Heart right ventricle (tissue), 16 donors: Measurements from ENCODE around the gene MEGF10. TPM values are rescaled to one million over a fixed set of nuclear protein-coding genes. Genes with fewer than 3 reads are reported as not detected.

Source experiments
- ATAC-seq, 8 donors: fragments of 200-7000 bp; cut with Tn5 transposase; one replicate each; pipeline ENCODE4 v1.9.1; 2020; ENCODE audit warnings: mild to moderate bottlenecking in 8 of 8, moderate library complexity in 8 of 8, moderate number of reproducible peaks in 1 of 8
- DNase-seq, 2 donors: peaks; one replicate each; pipeline ENCODE4 v3.0.0-alpha.2; 2020
- H3K27ac ChIP-seq, 10 donors: fragments of 200-600 bp; sonication (generic) in 2 of 10; one replicate each; pipeline versions ENCODE4 v1.5.0 to v1.8.0; 2020 to 2022; ENCODE audit warnings: mild to moderate bottlenecking in 3 of 10
- H3K27me3 ChIP-seq, 7 donors: fragments of 200-600 bp; one replicate each; pipeline ENCODE4 v1.8.0; 2021 to 2022; ENCODE audit warnings: mild to moderate bottlenecking in 2 of 7
- H3K36me3 ChIP-seq, 9 donors: fragments of 200-600 bp; sonication (generic) in 1 of 9; one replicate each; pipeline versions ENCODE4 v1.5.0 to v1.8.0; 2020 to 2022; ENCODE audit warnings: mild to moderate bottlenecking in 2 of 9
- H3K4me1 ChIP-seq, 9 donors: fragments of 200-600 bp; sonication (generic) in 1 of 9; one replicate each; pipeline versions ENCODE4 v1.5.0 to v1.8.0; 2020 to 2022; ENCODE audit warnings: mild to moderate bottlenecking in 4 of 9
- H3K4me3 ChIP-seq, 10 donors: fragments of 200-600 bp; sonication (generic) in 2 of 10; one replicate each; pipeline versions ENCODE4 v1.5.0 to v1.8.0; 2020 to 2022; ENCODE audit warnings: mild to moderate bottlenecking in 7 of 10, moderate library complexity in 2 of 10
- H3K9me3 ChIP-seq, 11 donors: fragments of 200-600 bp in 10 of 11; sonication (generic) in 2 of 11; one replicate each; pipeline versions ENCODE4 v1.5.0 to v1.8.0; 2013 to 2022; ENCODE audit warnings: mild to moderate bottlenecking in 2 of 11, control low read depth in 1 of 11, moderate library complexity in 1 of 11
- WGBS, 2 donors: extraction: QIAGEN DNeasy Blood & Tissue Kit; methylation state at CpG; one replicate each; pipeline ENCODE4 v1.1.7; 2013; ENCODE audit warnings: inconsistent platforms in 1 of 2; 5-methylcytosine and 5-hydroxymethylcytosine counted together
- intact Hi-C, 10 donors: fragments of 100-400 bp; cut with DNase I; formaldehyde crosslinking; loops; one replicate each; pipeline versions ENCODE4 v1.11.1 to v1.14.2; 2022
- polyA plus RNA-seq, 2 donors: library from polyadenylated mRNA; stranded (reverse); fragments of 200-250 nt; gene quantifications; one replicate each; pipeline ENCODE4 v1.2.3, GENCODE V29; 2013
- total RNA-seq, 10 donors: library from RNA; stranded (reverse); fragmentation: NEBNext Ultra II Directional in 3 of 10; extraction: Animal tissue kit (Norgen Biotek cat#: 25700) in 3 of 10; gene quantifications; one replicate each; pipeline versions ENCODE4 v1.2.1 to v1.2.4, GENCODE V29; 2021 to 2023
- TF ChIP-seq, protein P1 (sequence below), 9 donors: fragments of 200-600 bp; sonication (generic) in 2 of 9; IDR thresholded peaks; one replicate each; pipeline versions ENCODE4 v1.5.0 to v1.8.0; 2021 to 2022; ENCODE audit warnings: antibody characterized with exemption in 9 of 9, mild to moderate bottlenecking in 5 of 9, moderate library complexity in 1 of 9
- donor health status: Arrhythmogenic right ventricular cardiomyopathy.
- donor health status: ischemic (EF 13 %, LVEDD 7.1; RV severe dilation, severe dysfunction).
- donor health status: healthy with polysubstance abuse.
- donor health status: DM: no; HTN: yes; CAD: no.
- donor health status: DM: no; HTN: no; CAD: no.
- donor health status: ischemic (EF 25% LVEDD 6.9; RV normal size, moderate dysfunction).
- donor health status: ischemic (EF 25% LVEDD 5.7; RV mildly dilated, moderate dysfunction).
- donor health status: healthy.
- donor health status: DM: yes; HTN: yes; CAD: no.
- donor health status: Ischemic cardiomyopathy.
- donor health status: ischemic (EF 35%, LVEDD 5.7; RV mildly dilated, moderate dysfunction).
- donor health status: nonischemic (EF 11% LVEDD 7.7; RV severe dilation, severe dysfunction).
- donor health status: DM: yes; HTN: yes; CAD: no.
- donor health status: PGD.
- donor health status: ischemic (EF 29% LVEDD 5.4; RV normal size, mild dysfunction).
- donor health status: nonischemic (EF 23%, LVEDD 6.1; RV moderate dilation, normal function).

The MEGF10 gene
- total and polyA plus RNA-seq, 12 donors: 0.02 to 1.0 (median 0.24) TPM; not detected in 1

GRCh38 chr5:127320032-127320965 lies 29.7 kb downstream of the MEGF10 start:
- H3K27ac ChIP-seq: no peak overlapping the region
- WGBS, 2 donors: 63 to 72% methylated on average over 5 of the region's 5 CpGs
- H3K36me3 ChIP-seq: no peaks in the 10 kb centered on the region
- TF ChIP-seq, protein P1, sequence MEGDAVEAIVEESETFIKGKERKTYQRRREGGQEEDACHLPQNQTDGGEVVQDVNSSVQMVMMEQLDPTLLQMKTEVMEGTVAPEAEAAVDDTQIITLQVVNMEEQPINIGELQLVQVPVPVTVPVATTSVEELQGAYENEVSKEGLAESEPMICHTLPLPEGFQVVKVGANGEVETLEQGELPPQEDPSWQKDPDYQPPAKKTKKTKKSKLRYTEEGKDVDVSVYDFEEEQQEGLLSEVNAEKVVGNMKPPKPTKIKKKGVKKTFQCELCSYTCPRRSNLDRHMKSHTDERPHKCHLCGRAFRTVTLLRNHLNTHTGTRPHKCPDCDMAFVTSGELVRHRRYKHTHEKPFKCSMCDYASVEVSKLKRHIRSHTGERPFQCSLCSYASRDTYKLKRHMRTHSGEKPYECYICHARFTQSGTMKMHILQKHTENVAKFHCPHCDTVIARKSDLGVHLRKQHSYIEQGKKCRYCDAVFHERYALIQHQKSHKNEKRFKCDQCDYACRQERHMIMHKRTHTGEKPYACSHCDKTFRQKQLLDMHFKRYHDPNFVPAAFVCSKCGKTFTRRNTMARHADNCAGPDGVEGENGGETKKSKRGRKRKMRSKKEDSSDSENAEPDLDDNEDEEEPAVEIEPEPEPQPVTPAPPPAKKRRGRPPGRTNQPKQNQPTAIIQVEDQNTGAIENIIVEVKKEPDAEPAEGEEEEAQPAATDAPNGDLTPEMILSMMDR (IDR thresholded peaks at IDR 0.05): no peak
- no peak for ATAC-seq
- H3K4me3 ChIP-seq: no peak overlapping the region
- intact Hi-C loops: loop anchor here in 1 of 10 donors (10.0 kb wide), 1 partner anchor 115 kb away; no protein-coding TSS in a partner anchor
- H3K9me3 ChIP-seq: peaks cover 0 to 3% (median 0%) of the 10 kb centered on the region in 11 donors
- DNase-seq: no peak
- H3K27me3 ChIP-seq: no peaks in the 10 kb centered on the region
- no peaks in the 10 kb centered on the region for H3K4me1 ChIP-seq

GRCh38 chr5:127321465-127321864 lies 30.9 kb downstream of the MEGF10 start:
- 80 to 87% methylated on average over 2 of the region's 2 CpGs for WGBS, 2 donors
- ATAC-seq (no peak), DNase-seq (no peak)
- intact Hi-C loops: loop anchor here in 1 of 10 donors (10.0 kb wide), 1 partner anchor 113 kb away; no protein-coding TSS in a partner anchor
- H3K27me3 ChIP-seq: no peaks in the 10 kb centered on the region
- H3K9me3 ChIP-seq: peaks cover 0 to 3% (median 0%) of the 10 kb centered on the region in 11 donors
- H3K27ac ChIP-seq: no peak overlapping the region
- H3K4me1 ChIP-seq: no peaks in the 10 kb centered on the region
- no peak overlapping the region for H3K4me3 ChIP-seq
- no peaks in the 10 kb centered on the region for H3K36me3 ChIP-seq
- TF ChIP-seq, protein P1 (IDR thresholded peaks at IDR 0.05): no peak

DNA sequence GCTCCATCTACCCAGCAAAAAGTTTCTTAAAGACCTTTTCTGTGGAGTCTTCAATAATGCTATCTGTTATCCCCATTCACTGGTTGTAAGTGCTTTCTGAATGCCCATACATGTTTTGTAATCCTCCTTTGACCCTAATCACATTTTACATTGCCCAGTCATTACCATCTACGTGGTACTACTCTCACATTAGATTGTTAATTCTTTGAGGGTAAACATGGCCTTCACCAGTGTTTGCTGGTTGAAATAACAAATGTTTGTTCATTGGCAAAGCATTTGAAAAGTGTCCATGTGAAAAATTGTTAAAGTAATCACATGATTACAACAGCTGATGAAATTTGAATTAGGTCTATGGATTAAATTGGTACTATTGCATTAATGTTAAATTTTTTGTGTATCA lies 31.8 kb downstream of the MEGF10 start:
- no peak for ATAC-seq
- TF ChIP-seq, protein P1 (IDR thresholded peaks at IDR 0.05): no peak
- peaks cover 0 to 5% (median 0%) of the 10 kb centered on the region in 7 donors for H3K27me3 ChIP-seq
- H3K4me1 ChIP-seq: no peaks in the 10 kb centered on the region
- intact Hi-C loops: loop anchor here in 1 of 10 donors (10.0 kb wide), 1 partner anchor 112 kb away; no protein-coding TSS in a partner anchor
- H3K4me3 ChIP-seq: no peak overlapping the region
- no peak overlapping the region for H3K27ac ChIP-seq
- WGBS, 2 donors: 78 to 88% methylated on average over 1 of the region's 1 CpG
- DNase-seq: no peak
- peaks cover 0 to under 1% (median 0%) of the 10 kb centered on the region in 11 donors for H3K9me3 ChIP-seq
- H3K36me3 ChIP-seq: no peaks in the 10 kb centered on the region

GRCh38 chr5:127324756-127325155 lies 34.2 kb downstream of the MEGF10 start:
- H3K9me3 ChIP-seq: no peaks in the 10 kb centered on the region
- no peaks in the 10 kb centered on the region for H3K36me3 ChIP-seq
- DNase-seq (no peak), ATAC-seq (no peak)
- H3K4me1 ChIP-seq: no peaks in the 10 kb centered on the region
- H3K4me3 ChIP-seq: no peak overlapping the region
- H3K27ac ChIP-seq: no peak overlapping the region
- TF ChIP-seq, protein P1 (IDR thresholded peaks at IDR 0.05): no peak
- H3K27me3 ChIP-seq: peaks cover 0 to 7% (median 0%) of the 10 kb centered on the region in 7 donors
- 84 to 90% methylated on average over 3 of the region's 3 CpGs for WGBS, 2 donors
- intact Hi-C loops: loop anchor here in 1 of 10 donors (10.0 kb wide), 1 partner anchor 110 kb away; no protein-coding TSS in a partner anchor
